Right ventricle myocardium superior (tissue), 1 donor: ENCODE measurements around the gene STK32B. TPM values are rescaled to one million over a fixed set of nuclear protein-coding genes. Genes with fewer than 3 reads are reported as not detected.

Experiments used
- ATAC-seq: fragments of 200-7000 bp; cut with Tn5 transposase; one replicate; pipeline ENCODE4 v1.9.1; 2020; ENCODE audit warnings: mild to moderate bottlenecking; ENCODE audit not compliant: poor library complexity
- DNase-seq: peaks from one replicate; pipeline ENCODE4 v3.0.0-alpha.2; 2020
- intact Hi-C: fragments of 100-400 bp; cut with DNase I; formaldehyde crosslinking; loops from one replicate; pipeline ENCODE4 v1.11.2; 2022
- total RNA-seq: library from RNA; stranded (reverse); fragmentation: NEBNext Ultra II Directional; extraction: Animal tissue kit (Norgen Biotek cat#: 25700); gene quantifications from one replicate; pipeline ENCODE4 v1.2.1, GENCODE V29; 2021
- donor health status: DM: no; HTN: yes; CAD: no; lungs with severe emphysema.

The STK32B gene
- total RNA-seq, 1 donor from 2014 or later = 1.0 TPM

DNA sequence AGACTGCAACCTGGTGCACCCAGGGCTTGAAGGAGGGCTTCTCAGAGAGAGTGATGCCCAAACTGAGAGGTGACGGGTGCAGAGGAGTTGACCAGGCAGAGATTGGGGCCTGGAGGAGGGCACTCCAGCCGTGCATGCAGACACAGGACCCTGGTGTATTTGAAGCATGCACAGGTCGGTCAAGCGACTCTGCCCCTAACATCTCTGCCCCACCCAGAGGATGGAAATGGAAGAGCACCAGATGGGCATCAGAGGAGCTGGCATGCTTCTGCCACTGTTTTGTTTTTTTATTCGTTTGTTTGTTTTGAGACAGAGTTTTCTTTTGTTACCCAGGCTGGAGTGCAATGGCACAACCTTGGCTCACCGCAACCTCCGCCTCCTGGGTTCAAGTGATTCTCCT is 336.2 kb downstream of the STK32B start:
- DNase-seq (no peak), ATAC-seq (no peak)

GRCh38 chr4:5389756-5390310 is 338.6 kb downstream of the STK32B start:
- DNase-seq (no peak), ATAC-seq (no peak)
- intact Hi-C loops = no loop called here

More for the DNA sequence above, 336.2 kb downstream of the STK32B start:
- intact Hi-C loops = no loop called here

DNA sequence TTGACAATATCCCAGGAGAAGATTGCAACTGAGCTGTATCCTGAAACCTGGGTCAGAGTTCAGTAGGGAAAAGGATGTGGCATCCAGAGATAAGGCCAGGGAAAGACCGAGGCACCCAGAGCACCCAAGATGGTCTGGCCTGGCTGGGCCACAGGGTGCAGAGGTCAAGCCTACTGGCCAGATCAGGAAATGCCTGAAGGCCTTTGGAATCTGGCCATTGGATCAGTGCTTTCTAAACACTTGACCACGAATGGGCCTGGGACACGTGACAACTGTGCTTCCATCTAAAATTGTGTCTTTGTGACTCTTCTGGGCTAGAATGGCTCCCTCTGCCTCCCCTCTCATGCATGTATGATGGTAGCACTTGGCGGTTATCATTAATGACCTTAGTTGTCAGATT is 340.2 kb downstream of the STK32B start:
- DNase-seq (no peak), ATAC-seq (no peak)
- intact Hi-C loops = no loop called here

- no peak for ATAC-seq
- intact Hi-C loops = no loop called here
- no peak for DNase-seq
These were observed 342.7 kb downstream of the STK32B start for GRCh38 chr4:5393911-5394513.

- DNase-seq (no peak), ATAC-seq (no peak)
- intact Hi-C loops = no loop called here
These were observed 344.5 kb downstream of the STK32B start for GRCh38 chr4:5395781-5396180.

- intact Hi-C loops = no loop called here
- ATAC-seq = no peak
These were observed 346.8 kb downstream of the STK32B start for GRCh38 chr4:5398056-5398455.

DNA sequence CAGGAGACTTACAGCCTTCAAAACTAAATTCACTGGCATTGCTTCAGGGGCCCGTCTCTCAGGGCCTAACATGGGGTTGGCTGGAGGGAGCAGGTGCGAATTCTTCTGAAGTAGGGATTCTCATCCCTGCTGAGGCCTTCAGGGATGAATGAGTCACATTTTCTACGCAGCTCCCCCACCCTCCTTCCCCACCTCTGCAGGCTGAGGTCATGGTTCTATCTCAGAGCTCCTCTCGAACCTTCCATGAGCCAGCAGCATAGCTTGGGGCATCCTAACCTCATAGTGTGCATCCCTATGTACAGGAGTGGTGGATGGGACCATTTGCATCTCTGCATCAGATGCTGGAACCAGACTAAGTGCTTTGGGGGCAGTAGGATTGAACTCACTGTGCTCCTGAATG is 347.8 kb downstream of the STK32B start:
- ATAC-seq = no peak
- intact Hi-C loops = no loop called here
- DNase-seq = no peak

More at GRCh38 chr4:5398056-5398455, 346.8 kb downstream of the STK32B start:
- no peak for DNase-seq

GRCh38 chr4:5399790-5400421 is 348.6 kb downstream of the STK32B start:
- DNase-seq (no peak), ATAC-seq (no peak)
- intact Hi-C loops = no loop called here

- no peak for ATAC-seq
These were observed 352.6 kb downstream of the STK32B start for GRCh38 chr4:5403746-5404497.

GRCh38 chr4:5409237-5409636 is 358.0 kb downstream of the STK32B start:
- no peak for DNase-seq
- no peak for ATAC-seq
- intact Hi-C loops = no loop called here

More at GRCh38 chr4:5403746-5404497, 352.6 kb downstream of the STK32B start:
- intact Hi-C loops = no loop called here
- DNase-seq = no peak

- intact Hi-C loops = no loop called here
These were observed 358.8 kb downstream of the STK32B start for GRCh38 chr4:5409972-5410618.

GRCh38 chr4:5412296-5412695 is 361.0 kb downstream of the STK32B start:
- intact Hi-C loops = no loop called here
- DNase-seq (no peak), ATAC-seq (no peak)

More at GRCh38 chr4:5409972-5410618, 358.8 kb downstream of the STK32B start:
- DNase-seq (no peak), ATAC-seq (no peak)

DNA sequence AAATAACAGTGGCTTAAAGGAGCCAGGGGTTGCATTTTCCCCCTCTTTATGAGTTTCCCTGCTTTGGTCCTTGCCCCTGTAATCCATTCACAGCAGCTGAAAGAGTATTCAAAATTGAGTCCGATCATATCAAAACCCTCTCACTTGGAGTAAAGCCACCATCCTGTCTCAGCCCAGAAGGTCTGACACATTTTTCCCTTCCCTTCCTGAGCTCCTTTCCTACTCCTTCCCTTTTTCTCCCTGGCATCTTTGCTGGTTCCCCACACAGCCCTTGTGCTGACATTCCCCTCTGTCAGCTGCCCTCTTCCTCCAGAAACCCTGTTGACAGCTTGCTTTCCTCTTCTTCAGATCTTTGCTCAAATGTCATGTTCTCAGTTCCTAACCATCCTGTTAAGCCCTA is 361.5 kb downstream of the STK32B start:
- intact Hi-C loops = no loop called here
- no peak for DNase-seq
- ATAC-seq = no peak

- ATAC-seq (no peak), DNase-seq (no peak)
- intact Hi-C loops = no loop called here
These were observed 365.4 kb downstream of the STK32B start for GRCh38 chr4:5416637-5417036.

GRCh38 chr4:5420266-5420665 is 369.0 kb downstream of the STK32B start:
- ATAC-seq (no peak), DNase-seq (no peak)
- intact Hi-C loops = no loop called here

DNA sequence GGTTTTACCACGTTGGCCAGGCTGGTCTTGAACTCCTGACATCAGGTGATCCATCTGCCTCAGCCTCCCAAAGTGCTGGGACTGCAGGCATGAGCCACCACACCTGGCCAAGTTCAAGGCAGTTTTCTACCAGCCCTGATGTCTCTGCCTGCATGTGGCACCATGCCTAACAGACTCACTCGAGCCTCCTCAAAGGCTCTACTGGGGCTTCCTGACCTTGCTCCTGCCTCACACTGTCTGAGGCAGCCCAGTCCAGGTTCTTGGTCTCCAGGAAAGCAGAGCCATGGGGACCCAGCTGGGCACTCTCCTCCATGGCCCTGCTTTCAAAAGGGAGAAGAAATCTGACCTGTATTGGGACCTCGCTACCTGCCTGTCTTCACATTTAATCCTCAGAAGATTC is 370.1 kb downstream of the STK32B start:
- intact Hi-C loops = no loop called here
- no peak for DNase-seq
- ATAC-seq = no peak

DNA sequence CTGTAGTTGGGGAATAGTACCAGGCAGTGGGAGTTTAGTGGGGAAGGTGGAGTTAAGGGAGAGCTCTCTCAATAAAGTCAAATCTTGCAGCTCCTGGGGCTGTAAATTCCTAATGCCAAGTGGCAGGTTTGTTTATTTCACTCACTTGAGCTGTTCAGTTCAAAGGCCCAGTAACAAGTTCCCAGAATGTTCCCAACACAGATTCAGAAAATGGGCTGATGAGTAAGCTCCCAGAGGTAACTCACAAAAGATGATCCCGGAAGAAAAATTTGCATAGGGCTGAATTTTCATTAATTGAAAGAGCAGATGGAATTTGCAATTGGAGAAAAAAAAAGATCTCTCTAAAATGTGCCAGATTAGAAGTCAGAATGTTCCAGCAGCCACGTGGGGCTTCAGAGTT is 370.9 kb downstream of the STK32B start:
- ATAC-seq = no peak
- intact Hi-C loops = no loop called here

DNA sequence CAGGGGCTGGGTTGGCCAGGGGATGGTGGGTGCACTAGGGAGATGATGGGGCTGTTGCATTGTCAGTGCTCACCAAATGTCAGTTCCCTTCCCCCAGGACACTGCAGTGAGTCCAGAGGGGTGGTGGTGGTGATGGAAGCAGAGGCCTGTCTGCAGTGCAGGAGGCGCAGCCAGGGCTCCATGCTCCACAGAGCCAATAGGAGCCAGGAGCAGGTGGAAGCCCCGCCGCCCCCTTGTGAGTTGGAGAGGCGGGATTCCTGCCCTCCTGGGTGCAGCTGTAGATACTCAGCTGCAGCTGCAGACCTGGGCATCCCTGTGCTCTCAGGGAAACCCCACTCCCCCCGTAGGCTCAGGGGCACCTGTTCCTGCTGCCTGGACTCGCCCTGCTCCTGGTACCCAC is 372.4 kb downstream of the STK32B start:
- intact Hi-C loops = no loop called here
- no peak for DNase-seq
- ATAC-seq = no peak

More for the DNA sequence above, 370.9 kb downstream of the STK32B start:
- DNase-seq = no peak

- ATAC-seq (no peak), DNase-seq (no peak)
- intact Hi-C loops = no loop called here
These were observed 372.9 kb downstream of the STK32B start for GRCh38 chr4:5424211-5424610.
